Sciatic nerve (tissue), 2 donors: ENCODE data around the gene MKRN3. TPM values are rescaled to one million over a fixed set of nuclear protein-coding genes. Genes with fewer than 3 reads are reported as not detected.

Experiments used
- ATAC-seq: fragments of 200-7000 bp; cut with Tn5 transposase; one replicate; pipeline ENCODE4 v1.9.1; 2020; ENCODE audit warnings: mild to moderate bottlenecking, moderate library complexity
- DNase-seq: peaks from one replicate; pipeline ENCODE4 v3.0.0-alpha.2; 2020; ENCODE audit warnings: low spot score
- intact Hi-C: fragments of 100-400 bp; cut with DNase I; formaldehyde crosslinking; loops from one replicate; pipeline ENCODE4 v1.14.2; 2022
- total RNA-seq: library from RNA; stranded (reverse); fragmentation: NEBNext Ultra II Directional; extraction: Animal tissue kit (Norgen Biotek cat#: 25700); gene quantifications from one replicate; pipeline ENCODE4 v1.2.1, GENCODE V29; 2021
- donor health status: DM: no; HTN: no; CAD: no.
- donor health status: DM: no; HTN: no; CAD: no.

The MKRN3 gene
- total RNA-seq, result 2.3 TPM

DNA sequence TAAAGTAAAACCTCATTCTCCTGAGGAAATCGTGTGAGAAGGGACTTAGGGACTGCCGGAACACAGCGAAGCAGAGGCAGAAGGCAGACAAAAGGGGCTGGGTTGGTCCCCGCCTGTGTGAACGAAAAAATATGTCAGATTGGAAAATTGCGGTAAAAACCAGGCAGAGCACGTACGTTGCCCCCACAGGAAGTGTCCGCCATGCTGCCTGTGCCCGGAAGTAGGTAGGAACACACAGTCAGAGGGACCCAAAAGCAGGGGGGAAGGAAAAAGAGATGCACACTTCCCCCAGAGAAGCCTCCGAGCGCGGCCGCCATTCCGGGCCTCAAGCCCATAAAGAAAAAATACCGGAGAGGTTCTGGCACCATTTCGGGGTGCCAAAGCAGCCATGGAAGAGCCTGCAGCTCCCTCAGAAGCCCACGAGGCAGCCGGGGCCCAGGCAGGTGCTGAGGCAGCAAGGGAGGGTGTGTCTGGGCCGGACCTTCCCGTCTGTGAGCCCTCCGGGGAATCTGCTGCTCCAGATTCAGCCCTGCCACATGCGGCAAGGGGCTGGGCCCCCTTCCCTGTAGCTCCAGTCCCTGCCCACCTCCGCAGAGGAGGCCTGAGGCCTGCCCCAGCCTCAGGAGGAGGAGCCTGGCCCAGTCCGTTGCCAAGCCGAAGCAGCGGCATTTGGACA is at the start of gene MKRN3:
TSS of gene MKRN3 (plus strand) at position 280 of the 676 bp plus-strand sequence. CDS start at position 389, 109 bp downstream.
- DNase-seq (peak; percentile 61), ATAC-seq (peak; percentile 76)
- intact Hi-C loops, result no loop called here

DNA sequence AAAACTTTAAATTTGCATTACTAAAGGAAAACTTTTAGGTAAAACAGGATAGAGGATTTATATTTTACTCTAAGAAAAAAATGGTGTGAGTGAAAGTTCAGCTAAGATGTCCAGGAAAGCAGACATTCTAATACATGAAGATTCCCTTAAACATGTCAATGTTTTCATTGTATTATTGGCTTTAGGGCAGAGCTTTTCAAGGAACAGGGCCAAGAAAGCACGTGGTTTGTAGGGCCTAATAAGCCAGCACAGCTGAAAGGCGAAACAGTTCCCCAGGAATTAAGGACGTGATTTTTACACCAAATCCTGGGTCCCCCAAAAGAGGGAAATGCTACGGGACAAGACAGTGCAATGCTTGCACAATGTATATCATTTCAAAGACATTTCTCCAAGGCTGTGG is 48.6 kb upstream of the MKRN3 start:
- DNase-seq (no peak), ATAC-seq (no peak)
- intact Hi-C loops, result no loop called here

DNA sequence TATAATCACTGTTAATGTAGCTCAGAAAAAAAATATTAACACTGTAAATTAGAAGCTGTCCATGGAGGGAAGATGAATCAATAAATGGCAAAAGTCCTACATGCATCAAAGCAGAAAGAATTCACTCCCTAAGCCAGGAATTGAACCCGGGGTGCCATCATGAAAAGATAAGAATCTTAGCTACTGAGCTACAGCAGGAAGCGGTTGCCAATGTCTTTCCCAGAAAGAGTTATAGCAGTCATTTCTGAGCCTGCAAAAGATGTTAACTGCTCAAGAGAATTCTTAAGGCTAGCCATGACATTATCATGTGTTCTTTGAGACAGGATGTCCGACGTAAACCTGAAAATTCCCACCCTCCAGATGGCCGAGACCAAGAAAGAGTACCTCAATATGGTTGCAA is 47.4 kb upstream of the MKRN3 start:
- DNase-seq, result no peak
- intact Hi-C loops, result no loop called here
- no peak for ATAC-seq

DNA sequence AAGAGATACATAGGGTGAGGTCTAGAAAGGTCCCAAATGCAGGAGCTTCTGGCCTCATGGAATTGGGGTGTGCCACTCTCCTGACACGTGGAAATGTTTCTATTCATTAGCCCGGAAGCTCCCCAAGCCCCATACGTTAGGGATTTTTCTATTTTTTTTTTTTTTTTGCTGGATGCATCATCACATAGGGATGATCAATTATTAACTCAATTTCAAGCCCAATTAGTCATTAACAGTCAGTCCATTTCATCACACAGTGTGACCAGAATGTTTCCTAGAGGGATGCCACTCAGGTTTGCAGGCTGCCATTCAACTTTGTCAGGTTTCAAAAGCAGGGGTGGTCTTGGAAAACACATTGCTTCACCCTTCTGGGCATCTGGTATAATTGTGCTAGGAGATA is 40.7 kb upstream of the MKRN3 start:
- DNase-seq, result no peak
- no peak for ATAC-seq
- intact Hi-C loops, result no loop called here

DNA sequence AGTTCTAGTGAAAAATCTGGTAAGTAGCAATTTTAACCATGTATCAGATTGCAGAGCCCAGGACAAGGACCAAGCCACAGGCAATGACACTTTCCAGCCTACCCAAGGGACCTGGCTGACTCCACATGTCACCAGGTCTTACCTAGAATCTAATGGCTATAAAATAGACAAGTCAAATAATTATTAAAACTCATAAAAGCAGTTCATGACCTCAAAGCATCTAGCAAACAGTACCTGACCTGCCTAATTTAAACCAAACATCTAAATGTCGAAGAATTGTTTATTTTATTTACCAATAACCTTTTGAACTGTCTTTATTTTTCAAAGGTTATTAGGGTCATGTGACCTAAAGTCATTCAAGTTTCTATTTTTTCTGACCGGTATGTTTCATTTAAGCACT is 35.6 kb upstream of the MKRN3 start:
- intact Hi-C loops, result no loop called here
- ATAC-seq (no peak), DNase-seq (no peak)

DNA sequence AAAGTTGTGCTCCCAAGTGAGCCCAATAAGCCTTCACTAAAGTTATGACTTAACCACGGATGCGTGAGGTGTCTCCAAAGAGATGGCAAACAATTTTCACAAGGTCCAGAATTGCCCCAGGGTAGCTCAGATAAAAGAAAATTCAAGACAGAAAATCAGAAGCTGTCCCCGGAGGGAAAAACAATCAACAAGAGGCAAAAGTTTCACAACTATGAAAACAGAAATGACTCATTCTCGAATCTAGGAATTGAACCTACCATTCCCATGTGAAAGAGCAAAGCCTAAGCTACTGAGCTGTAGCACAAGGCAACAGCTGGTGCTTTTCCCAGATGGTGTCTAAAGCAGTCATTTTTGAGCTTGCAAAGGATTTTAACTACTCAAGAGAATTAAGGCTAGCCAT is 33.5 kb upstream of the MKRN3 start:
- intact Hi-C loops, result no loop called here
- no peak for ATAC-seq

DNA sequence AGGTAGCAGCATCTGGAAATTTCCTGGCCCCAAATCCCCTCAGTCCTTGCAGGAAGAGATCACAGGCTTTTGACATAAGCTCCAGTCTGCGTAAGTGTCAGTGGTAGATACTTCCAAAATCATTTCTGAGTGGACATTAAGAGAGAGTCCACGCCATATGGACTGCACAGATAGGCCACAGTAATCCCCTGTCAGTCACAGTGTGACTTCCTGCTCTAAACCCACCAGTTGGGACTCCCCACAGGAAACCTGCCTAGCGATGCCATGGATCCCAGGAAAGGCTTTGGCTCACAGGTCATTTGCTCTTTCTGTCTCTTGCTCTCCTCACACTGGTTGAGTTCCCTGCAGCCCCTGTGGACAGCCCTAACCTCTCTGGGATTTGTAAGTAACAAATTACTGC is 28.8 kb upstream of the MKRN3 start:
- ATAC-seq, result no peak
- DNase-seq, result no peak
- intact Hi-C loops, result no loop called here

More for the DNA sequence above, 33.5 kb upstream of the MKRN3 start:
- DNase-seq, result no peak

DNA sequence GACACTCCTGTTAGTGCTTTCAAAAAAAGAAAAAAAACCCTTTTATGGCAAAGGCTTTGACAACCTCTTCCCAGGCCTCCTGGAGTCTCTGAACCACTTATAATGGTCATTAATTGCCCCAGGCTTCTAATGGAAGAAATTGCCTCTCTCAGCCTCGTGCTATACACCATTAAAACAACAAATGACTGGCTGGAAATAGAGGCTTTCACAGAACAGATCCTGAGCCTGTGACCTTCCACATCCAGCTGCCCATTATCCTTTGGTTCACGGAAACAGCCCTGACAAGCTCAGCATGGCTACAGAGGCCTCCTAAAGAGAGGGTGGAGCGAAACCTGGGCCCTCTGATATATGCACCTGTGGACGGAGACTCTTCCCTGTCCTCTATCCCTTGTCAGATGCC is 26.8 kb upstream of the MKRN3 start:
- intact Hi-C loops, result no loop called here
- ATAC-seq, result no peak

DNA sequence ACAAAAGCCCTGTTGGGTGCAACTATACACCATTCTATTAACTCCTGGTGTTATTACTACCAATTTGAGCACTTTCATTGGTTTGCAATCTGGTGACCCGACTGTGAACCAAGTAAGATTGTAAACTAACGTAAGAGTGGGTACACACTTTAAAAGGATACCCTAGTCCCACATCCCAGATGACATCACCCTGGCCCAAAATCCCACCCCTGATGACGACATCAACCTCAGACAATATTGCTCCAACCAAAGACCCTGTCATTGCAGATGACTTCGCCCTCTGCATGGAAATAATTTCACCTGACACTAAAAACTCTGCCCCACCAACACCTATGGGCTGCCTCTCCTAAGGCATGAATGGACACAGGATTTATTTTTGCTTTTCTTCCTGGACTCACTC is 25.6 kb upstream of the MKRN3 start:
- DNase-seq (no peak), ATAC-seq (no peak)
- intact Hi-C loops, result no loop called here

More for the DNA sequence above, 26.8 kb upstream of the MKRN3 start:
- no peak for DNase-seq

DNA sequence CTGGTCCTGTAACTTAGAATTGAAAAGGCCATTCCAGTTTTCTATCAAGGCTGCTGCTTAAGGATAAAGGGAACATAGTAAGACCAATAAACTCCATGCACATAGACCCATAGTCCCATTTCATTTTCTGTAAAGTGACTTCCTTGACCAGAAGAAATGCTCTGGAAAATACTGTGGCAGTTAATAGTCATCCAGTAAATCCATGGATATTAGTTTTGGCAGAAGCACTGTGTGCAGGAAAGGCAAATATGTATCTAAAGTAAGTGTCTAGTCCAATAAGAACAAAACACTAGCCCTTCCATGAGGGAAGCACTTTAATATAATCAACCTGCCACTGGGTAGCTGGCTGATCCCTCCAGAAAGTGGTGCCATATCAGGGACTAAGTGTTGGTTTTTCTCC is 19.3 kb upstream of the MKRN3 start:
- ATAC-seq (no peak), DNase-seq (no peak)
- intact Hi-C loops, result no loop called here

DNA sequence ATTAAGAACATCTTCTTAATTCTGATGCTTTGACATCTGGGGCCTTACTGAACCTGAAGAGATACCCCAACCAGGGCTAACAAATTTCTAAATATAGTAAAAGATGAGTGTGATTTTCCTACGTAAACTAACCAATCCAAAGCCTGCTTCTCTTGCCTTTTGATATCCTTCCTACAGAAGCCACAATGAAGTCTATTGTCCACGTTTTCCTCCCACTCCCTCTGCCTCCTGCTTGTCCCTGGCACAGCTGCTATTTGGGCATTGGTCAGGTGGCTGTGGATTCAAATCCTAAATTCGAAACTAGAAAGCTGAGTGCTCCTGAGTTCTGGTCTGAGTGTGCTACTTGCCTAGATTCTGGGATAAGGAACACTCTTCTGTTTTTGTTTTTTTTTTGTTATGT is 17.4 kb upstream of the MKRN3 start:
- intact Hi-C loops, result no loop called here
- ATAC-seq (no peak), DNase-seq (no peak)

DNA sequence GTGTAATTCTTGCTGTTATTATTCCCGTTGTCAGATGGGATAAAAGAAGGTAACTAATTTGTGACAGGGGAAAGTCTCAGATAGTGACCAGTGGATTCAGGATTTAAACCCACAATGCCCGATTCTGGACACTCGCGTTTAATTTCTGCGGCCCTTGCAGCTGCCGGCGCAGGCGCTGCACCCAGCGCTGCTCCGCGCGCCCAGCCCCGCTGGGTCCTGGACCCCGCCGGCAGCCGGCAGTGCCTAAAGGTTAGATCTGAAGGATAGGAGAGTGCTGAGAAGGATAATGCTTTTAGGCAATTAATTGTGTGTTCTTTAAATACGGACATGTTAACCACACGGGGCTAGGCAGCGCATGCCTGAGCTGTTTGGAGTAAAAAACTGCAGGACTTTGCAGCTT is 3.6 kb upstream of the MKRN3 start:
- intact Hi-C loops, result no loop called here
- DNase-seq, result no peak

DNA sequence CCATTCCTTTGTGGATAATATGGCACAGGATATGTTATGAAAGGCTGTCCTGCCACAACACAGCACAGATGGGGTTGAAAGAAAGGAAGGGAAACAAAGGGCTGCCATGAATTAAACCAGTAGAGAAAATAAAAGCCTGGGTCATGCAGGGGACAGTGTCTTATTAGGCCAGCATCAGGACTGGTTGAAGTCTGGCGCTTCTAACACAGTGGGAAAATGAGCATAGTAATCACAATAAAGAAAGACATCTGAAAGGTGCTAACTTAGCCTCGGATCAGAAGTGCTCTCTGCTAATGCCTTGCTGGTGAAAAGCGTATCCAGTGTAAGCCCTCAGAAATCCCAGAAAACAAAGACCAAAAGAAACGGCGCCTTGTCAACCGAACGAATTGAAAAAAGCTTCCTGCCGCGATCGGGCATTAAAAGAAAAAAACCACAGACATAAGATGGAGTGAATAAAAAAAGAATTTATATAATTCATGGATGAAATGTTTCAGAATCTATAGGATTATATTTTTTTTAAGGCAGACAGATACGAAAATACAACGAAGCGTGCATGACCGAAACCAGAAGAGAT is 566 bp upstream of the MKRN3 start:
- ATAC-seq (no peak), DNase-seq (no peak)
- intact Hi-C loops, result no loop called here

More for the DNA sequence above, 3.6 kb upstream of the MKRN3 start:
- ATAC-seq, result no peak

DNA sequence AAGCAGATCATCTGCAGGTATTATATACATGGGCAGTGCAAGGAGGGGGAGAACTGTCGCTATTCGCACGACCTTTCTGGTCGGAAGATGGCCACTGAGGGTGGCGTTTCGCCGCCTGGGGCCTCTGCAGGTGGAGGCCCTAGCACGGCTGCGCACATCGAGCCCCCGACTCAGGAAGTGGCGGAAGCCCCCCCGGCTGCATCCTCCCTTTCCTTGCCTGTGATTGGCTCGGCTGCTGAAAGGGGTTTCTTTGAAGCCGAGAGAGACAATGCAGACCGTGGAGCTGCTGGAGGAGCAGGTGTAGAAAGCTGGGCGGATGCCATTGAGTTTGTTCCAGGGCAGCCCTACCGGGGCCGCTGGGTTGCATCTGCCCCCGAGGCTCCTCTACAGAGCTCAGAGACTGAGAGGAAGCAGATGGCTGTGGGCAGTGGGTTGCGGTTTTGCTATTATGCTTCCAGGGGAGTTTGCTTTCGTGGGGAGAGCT is 639 bp downstream of the MKRN3 start:
- intact Hi-C loops, result no loop called here
- DNase-seq (no peak), ATAC-seq (no peak)

DNA sequence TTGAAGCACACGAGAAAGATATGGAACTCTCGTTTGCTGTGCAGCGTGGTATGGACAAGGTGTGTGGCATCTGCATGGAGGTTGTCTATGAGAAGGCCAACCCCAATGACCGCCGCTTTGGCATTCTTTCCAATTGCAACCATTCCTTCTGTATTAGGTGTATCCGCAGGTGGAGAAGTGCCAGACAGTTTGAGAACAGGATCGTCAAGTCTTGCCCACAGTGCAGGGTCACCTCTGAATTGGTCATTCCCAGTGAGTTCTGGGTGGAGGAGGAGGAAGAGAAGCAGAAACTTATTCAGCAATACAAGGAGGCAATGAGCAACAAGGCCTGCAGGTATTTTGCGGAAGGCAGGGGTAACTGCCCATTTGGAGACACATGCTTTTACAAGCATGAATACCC is 1.2 kb downstream of the MKRN3 start:
- intact Hi-C loops, result no loop called here
- DNase-seq (no peak), ATAC-seq (no peak)

DNA sequence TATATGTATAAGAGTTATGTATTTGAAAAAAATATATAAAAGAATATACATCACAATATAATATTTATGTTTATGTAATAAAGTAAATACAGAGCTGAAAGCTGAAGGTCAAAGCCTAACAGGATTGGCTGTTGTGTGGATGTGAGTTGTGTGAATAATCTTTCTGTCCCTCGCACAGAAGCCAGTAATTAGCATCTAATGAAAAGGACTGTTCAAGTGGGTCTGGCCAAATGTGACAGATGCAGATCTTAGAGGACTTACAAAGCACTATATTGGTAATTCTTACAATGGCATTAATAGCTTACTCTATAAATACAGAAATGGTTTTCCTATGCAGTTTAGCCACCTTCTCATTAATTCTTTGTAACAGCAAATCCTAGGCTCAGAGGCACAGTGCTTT is 2.4 kb downstream of the MKRN3 start:
- intact Hi-C loops, result no loop called here
- DNase-seq, result no peak
- ATAC-seq, result no peak

DNA sequence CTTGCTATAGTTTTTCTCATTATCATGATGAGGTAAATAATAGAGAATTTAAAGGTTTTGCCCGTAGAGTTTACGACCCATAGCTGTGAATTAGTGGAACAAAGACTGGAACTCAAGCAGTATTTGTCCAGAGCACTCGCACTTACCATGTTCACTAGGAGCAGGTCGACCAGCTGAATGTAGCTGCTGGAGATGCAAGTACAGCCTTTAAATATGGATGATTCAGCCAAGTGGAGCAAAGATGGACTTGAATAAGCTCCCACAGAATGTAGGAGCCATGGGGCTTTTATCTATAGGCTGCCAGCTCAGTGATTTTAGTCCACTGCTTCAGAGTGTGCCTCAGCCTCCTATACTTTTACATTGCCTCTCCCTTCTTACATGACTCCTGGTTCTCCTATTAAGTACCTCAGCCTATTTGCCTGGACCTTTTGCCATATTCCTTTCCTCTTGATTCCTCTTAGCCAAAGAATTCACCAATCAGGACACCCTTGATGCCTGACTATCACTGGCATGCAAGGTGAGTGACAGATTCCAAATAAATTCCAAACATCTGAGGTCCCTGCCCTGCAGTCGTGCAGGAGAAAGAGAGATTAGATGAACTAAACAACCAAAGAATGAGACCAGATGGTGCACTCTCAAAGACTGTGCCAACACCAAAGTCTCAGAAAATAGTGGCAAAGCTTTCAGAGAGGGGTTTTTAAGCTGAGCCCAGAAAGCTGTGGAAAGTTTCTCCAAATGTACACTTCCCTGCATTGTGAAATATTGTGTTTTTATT is 3.9 kb downstream of the MKRN3 start:
- ATAC-seq, result no peak
- DNase-seq, result no peak
- intact Hi-C loops, result no loop called here

DNA sequence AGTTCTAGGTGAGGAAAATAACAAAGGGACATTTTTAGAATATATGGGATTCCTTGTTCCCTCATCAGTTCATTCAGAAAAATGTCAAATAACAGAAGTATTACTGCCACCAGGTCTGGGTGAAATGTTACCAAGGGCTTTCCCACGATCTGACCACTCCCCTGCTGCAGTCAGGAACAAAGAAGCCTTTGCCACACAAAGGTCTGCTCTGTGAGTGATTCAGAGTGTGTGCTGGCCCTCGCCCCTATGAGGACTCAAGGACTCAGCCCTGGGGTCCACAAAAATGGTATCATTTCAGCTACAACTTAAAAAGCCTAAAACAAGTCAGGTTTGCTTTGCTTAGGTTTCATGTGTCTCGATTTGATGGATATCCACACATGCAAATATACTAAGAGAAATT is 5.0 kb downstream of the MKRN3 start:
- intact Hi-C loops, result no loop called here

DNA sequence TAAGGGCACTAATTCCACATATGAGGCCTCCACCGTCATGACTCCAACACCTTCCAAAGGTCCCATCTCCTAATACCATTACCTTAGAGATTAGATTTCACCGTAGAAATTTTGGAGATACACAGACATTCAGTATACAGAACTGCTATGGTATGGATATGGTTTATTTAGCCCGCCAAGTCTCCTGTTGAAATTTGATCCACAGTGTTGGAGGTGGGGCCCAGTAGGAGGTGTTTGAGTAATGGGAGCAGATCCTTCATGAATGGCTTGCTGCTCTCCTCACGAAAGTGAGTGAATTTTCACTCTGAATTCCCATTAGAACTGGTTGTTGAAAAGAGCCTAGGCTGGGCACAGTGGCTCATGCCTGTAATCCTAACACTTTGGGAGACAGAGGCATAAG is 7.4 kb downstream of the MKRN3 start:
- DNase-seq (no peak), ATAC-seq (no peak)
- intact Hi-C loops, result no loop called here

More for the DNA sequence above, 5.0 kb downstream of the MKRN3 start:
- ATAC-seq (no peak), DNase-seq (no peak)

DNA sequence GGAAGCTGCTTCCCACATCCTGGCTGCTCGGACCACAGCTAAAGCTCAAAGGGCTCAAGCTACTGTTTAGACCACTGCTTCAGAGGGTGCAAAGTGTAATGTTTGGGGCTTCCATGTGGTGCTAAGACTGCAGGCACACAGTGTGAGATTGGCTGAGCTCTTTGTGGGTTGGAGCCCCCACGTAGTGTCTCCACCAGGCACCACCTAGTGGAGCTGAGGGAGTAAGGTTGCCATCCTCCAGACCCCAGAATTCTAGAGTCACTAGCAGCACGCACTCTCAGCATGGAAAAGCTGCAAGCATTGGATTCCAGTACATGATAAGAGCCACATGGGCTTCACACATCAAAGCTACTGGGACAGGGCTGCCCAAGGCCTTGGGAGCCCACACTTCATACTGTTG is 9.3 kb downstream of the MKRN3 start:
- intact Hi-C loops, result no loop called here
- ATAC-seq, result no peak
- no peak for DNase-seq
